ENCODE data around the gene IL1A. TPM values are rescaled to one million over a fixed set of nuclear protein-coding genes. Genes with fewer than 3 reads are reported as not detected.

The IL1A gene
- total and polyA plus RNA-seq, 10 of the 15 experiments (the other 5 are each of a cell fraction or from before 2014, with no cell fraction given): 0.10 to 8.7 (median 6.9) TPM

GRCh38 chr2:112805542-112805941, 21.2 kb upstream of the IL1A start (continued):
- TF ChIP-seq, protein P1, sequence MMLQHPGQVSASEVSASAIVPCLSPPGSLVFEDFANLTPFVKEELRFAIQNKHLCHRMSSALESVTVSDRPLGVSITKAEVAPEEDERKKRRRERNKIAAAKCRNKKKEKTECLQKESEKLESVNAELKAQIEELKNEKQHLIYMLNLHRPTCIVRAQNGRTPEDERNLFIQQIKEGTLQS (IDR thresholded peaks at IDR 0.05; ENCODE audit: borderline replicate concordance, extremely low read depth, low read depth, low read length): no peak
- TF ChIP-seq, protein P2, sequence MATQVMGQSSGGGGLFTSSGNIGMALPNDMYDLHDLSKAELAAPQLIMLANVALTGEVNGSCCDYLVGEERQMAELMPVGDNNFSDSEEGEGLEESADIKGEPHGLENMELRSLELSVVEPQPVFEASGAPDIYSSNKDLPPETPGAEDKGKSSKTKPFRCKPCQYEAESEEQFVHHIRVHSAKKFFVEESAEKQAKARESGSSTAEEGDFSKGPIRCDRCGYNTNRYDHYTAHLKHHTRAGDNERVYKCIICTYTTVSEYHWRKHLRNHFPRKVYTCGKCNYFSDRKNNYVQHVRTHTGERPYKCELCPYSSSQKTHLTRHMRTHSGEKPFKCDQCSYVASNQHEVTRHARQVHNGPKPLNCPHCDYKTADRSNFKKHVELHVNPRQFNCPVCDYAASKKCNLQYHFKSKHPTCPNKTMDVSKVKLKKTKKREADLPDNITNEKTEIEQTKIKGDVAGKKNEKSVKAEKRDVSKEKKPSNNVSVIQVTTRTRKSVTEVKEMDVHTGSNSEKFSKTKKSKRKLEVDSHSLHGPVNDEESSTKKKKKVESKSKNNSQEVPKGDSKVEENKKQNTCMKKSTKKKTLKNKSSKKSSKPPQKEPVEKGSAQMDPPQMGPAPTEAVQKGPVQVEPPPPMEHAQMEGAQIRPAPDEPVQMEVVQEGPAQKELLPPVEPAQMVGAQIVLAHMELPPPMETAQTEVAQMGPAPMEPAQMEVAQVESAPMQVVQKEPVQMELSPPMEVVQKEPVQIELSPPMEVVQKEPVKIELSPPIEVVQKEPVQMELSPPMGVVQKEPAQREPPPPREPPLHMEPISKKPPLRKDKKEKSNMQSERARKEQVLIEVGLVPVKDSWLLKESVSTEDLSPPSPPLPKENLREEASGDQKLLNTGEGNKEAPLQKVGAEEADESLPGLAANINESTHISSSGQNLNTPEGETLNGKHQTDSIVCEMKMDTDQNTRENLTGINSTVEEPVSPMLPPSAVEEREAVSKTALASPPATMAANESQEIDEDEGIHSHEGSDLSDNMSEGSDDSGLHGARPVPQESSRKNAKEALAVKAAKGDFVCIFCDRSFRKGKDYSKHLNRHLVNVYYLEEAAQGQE (IDR thresholded peaks at IDR 0.05; ENCODE audit: low read depth, low read length): no peak
- TF ChIP-seq ETV6 (conservative IDR thresholded peaks at IDR 0.05 in 1 of 2, IDR thresholded peaks at IDR 0.05 in 1 of 2; ENCODE audit: borderline replicate concordance in 1 of 2, low read depth in 1 of 2) (peak in 1 of 2 experiments; percentile 72; a peak in 2 of 4 replicates), KDM1A (IDR thresholded peaks at IDR 0.05; ENCODE audit: borderline replicate concordance) (no peak), IKZF2 (IDR thresholded peaks at IDR 0.05) (0 out of 4 replicates have a peak, but pooled peaks of 1 of the 2 experiments have one; percentile 42), YY1 (IDR thresholded peaks at IDR 0.05; ENCODE audit: low read depth, low read length) (0 out of 2 replicates have a peak, but pooled peaks have one; percentile 19), EZH2 (IDR thresholded peaks at IDR 0.05; ENCODE audit: borderline replicate concordance, control insufficient read depth, low read depth, low read length) (no peak), RAD51 (IDR thresholded peaks at IDR 0.05) (peak; percentile 55; the same call in 1 of the 2 replicates), POLR2AphosphoS2 (IDR thresholded peaks at IDR 0.05; ENCODE audit: low read depth, low read length) (no peak), ZZZ3 (IDR thresholded peaks at IDR 0.05; ENCODE audit: control insufficient read depth, insufficient read length, low read depth) (no peak), CREM (IDR thresholded peaks at IDR 0.05; ENCODE audit: low read depth) (peak; percentile 49; the same call in 1 of the 2 replicates), TCF3 (IDR thresholded peaks at IDR 0.05; ENCODE audit: borderline replicate concordance, insufficient read depth, low read depth, low read length) (peak; percentile 66; the same call in 1 of the 2 replicates), CHD4 (IDR thresholded peaks at IDR 0.05) (no peak), RUNX3 (IDR thresholded peaks at IDR 0.05; ENCODE audit: low read length) (peak; percentile 67), MTA3 (IDR thresholded peaks at IDR 0.05; ENCODE audit: borderline replicate concordance, low read length) (peak; percentile 69; the same call in 1 of the 2 replicates), POU2F2 (IDR thresholded peaks at IDR 0.05; ENCODE audit: borderline replicate concordance, low read depth, low read length) (peak; percentile 68; the same call in 2 of the 3 replicates), SIX5 (IDR thresholded peaks at IDR 0.05; ENCODE audit: low read depth, low read length, severe bottlenecking) (no peak), SUPT20H (IDR thresholded peaks at IDR 0.05; ENCODE audit: borderline replicate concordance, control insufficient read depth, low read depth, low read length) (no peak), HDAC2 (IDR thresholded peaks at IDR 0.05) (no peak), ASH2L (IDR thresholded peaks at IDR 0.05; ENCODE audit: borderline replicate concordance, low read depth) (no peak)
- TF ChIP-seq, protein P3, sequence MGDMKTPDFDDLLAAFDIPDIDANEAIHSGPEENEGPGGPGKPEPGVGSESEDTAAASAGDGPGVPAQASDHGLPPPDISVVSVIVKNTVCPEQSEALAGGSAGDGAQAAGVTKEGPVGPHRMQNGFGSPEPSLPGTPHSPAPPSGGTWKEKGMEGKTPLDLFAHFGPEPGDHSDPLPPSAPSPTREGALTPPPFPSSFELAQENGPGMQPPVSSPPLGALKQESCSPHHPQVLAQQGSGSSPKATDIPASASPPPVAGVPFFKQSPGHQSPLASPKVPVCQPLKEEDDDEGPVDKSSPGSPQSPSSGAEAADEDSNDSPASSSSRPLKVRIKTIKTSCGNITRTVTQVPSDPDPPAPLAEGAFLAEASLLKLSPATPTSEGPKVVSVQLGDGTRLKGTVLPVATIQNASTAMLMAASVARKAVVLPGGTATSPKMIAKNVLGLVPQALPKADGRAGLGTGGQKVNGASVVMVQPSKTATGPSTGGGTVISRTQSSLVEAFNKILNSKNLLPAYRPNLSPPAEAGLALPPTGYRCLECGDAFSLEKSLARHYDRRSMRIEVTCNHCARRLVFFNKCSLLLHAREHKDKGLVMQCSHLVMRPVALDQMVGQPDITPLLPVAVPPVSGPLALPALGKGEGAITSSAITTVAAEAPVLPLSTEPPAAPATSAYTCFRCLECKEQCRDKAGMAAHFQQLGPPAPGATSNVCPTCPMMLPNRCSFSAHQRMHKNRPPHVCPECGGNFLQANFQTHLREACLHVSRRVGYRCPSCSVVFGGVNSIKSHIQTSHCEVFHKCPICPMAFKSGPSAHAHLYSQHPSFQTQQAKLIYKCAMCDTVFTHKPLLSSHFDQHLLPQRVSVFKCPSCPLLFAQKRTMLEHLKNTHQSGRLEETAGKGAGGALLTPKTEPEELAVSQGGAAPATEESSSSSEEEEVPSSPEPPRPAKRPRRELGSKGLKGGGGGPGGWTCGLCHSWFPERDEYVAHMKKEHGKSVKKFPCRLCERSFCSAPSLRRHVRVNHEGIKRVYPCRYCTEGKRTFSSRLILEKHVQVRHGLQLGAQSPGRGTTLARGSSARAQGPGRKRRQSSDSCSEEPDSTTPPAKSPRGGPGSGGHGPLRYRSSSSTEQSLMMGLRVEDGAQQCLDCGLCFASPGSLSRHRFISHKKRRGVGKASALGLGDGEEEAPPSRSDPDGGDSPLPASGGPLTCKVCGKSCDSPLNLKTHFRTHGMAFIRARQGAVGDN (IDR thresholded peaks at IDR 0.05): peak; percentile 98
- TF ChIP-seq, protein P4, sequence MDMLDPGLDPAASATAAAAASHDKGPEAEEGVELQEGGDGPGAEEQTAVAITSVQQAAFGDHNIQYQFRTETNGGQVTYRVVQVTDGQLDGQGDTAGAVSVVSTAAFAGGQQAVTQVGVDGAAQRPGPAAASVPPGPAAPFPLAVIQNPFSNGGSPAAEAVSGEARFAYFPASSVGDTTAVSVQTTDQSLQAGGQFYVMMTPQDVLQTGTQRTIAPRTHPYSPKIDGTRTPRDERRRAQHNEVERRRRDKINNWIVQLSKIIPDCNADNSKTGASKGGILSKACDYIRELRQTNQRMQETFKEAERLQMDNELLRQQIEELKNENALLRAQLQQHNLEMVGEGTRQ (IDR thresholded peaks at IDR 0.05; ENCODE audit: borderline replicate concordance, low read depth, low read length): no peak; the same call in 1 of the 2 replicates

All from GM12878 (cell line).